Esophagus squamous epithelium (tissue), 5 donors: Measurements from ENCODE around the gene EPHA3. TPM values are rescaled to one million over a fixed set of nuclear protein-coding genes. Genes with fewer than 3 reads are reported as not detected.

ENCODE experiments used
- DNase-seq: peaks from one replicate; lab custom pipeline; 2025; lab: John Stamatoyannopoulos, UW
- H3K27ac ChIP-seq, 4 donors: fragments of 200-600 bp; sonication (generic); one replicate each; pipeline ENCODE4 v1.5.1; 2016 to 2019; ENCODE audit warnings: mild to moderate bottlenecking in 1 of 4
- H3K27me3 ChIP-seq, 4 donors: fragments of 200-600 bp; sonication (generic); 1 replicate in 3 of 4; 2 replicates in 1 of 4; pipeline versions ENCODE4 v1.5.1 to v1.6.0; 2017 to 2021; ENCODE audit warnings: antibody characterized with exemption in 1 of 4
- H3K36me3 ChIP-seq, 3 donors: fragments of 200-600 bp; sonication (generic); one replicate each; pipeline ENCODE4 v1.5.1; 2016 to 2019
- H3K4me1 ChIP-seq, 3 donors: fragments of 200-600 bp; sonication (generic); one replicate each; pipeline ENCODE4 v1.5.1; 2017 to 2019
- H3K4me3 ChIP-seq, 4 donors: fragments of 200-600 bp; sonication (generic); 1 replicate in 3 of 4; 2 replicates in 1 of 4; pipeline ENCODE4 v1.5.1; 2016 to 2019; ENCODE audit warnings: mild to moderate bottlenecking in 2 of 4, moderate library complexity in 1 of 4
- H3K9me3 ChIP-seq, 3 donors: fragments of 200-600 bp; sonication (generic); one replicate each; pipeline ENCODE4 v1.5.1; 2016 to 2019
- POLR2A ChIP-seq, 4 donors: fragments of 450-650 bp; IDR thresholded peaks; one replicate each; pipeline ENCODE4 v1.6.1; 2017; ENCODE audit warnings: antibody characterized with exemption in 4 of 4, mild to moderate bottlenecking in 4 of 4, moderate library complexity in 3 of 4
- WGBS, 2 donors: methylation state at CpG; one replicate each; pipeline ENCODE4 v1.1.5; 2018; 5-methylcytosine and 5-hydroxymethylcytosine counted together
- intact Hi-C: fragments of 100-400 bp; cut with DNase I; formaldehyde crosslinking; loops from one replicate; pipeline ENCODE4 v1.15.0; 2022
- total RNA-seq, 4 donors: library from RNA; depleted of rRNA; stranded (reverse); fragments of >200 nt; gene quantifications; one replicate each; pipeline ENCODE4 v1.1.0, GENCODE V29; 2016
- TF ChIP-seq, protein P1 (sequence below), 6 experiments: fragments of 450-650 bp in 4 of 6; fragments of 200-600 bp in 2 of 6; sonication (generic) in 2 of 6; IDR thresholded peaks; one replicate each; pipeline ENCODE4 v1.5.1; 2016 to 2019; ENCODE audit warnings: antibody characterized with exemption in 6 of 6, mild to moderate bottlenecking in 4 of 6, moderate library complexity in 4 of 6
- donor health status: DM: yes; HTN: yes; CAD: no.

Gene EPHA3
- total RNA-seq, 4 donors from 2014 or later: 0.38 to 3.6 (median 1.4) TPM

DNA sequence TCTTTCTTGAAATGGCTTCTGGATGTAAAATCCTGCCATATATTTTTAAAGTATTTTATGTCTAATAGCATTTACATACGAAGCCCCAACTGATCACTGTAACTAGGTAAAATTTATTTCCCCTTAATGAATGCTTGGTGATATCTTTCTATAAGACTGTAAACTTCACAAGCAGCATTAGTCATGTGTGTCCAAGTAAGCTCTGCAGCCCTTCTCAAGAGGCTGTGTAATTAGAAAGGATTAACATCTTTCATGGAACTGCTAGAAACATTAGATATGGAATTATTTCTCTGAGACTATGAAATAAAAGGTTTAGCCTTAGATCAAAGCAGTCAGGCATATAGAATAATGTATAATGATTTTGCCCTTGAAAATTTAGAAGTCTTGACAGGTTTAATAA, 143.3 kb downstream of the EPHA3 start:
- Histone ChIP-seq H3K36me3 (no peaks in the 10 kb centered on the region), H3K9me3 (no peaks in the 10 kb centered on the region), H3K4me1 (no peaks in the 10 kb centered on the region), H3K27ac (no peak overlapping the region), H3K4me3 (no peak overlapping the region), H3K27me3 (no peaks in the 10 kb centered on the region)
- TF ChIP-seq POLR2A (IDR thresholded peaks at IDR 0.05): no peak
- TF ChIP-seq, protein P1, sequence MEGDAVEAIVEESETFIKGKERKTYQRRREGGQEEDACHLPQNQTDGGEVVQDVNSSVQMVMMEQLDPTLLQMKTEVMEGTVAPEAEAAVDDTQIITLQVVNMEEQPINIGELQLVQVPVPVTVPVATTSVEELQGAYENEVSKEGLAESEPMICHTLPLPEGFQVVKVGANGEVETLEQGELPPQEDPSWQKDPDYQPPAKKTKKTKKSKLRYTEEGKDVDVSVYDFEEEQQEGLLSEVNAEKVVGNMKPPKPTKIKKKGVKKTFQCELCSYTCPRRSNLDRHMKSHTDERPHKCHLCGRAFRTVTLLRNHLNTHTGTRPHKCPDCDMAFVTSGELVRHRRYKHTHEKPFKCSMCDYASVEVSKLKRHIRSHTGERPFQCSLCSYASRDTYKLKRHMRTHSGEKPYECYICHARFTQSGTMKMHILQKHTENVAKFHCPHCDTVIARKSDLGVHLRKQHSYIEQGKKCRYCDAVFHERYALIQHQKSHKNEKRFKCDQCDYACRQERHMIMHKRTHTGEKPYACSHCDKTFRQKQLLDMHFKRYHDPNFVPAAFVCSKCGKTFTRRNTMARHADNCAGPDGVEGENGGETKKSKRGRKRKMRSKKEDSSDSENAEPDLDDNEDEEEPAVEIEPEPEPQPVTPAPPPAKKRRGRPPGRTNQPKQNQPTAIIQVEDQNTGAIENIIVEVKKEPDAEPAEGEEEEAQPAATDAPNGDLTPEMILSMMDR (IDR thresholded peaks at IDR 0.05): no peak
- no peak for DNase-seq
- intact Hi-C loops: no loop called here
- WGBS, 2 donors: 53 to 78% methylated on average over 1 of the region's 1 CpG

DNA sequence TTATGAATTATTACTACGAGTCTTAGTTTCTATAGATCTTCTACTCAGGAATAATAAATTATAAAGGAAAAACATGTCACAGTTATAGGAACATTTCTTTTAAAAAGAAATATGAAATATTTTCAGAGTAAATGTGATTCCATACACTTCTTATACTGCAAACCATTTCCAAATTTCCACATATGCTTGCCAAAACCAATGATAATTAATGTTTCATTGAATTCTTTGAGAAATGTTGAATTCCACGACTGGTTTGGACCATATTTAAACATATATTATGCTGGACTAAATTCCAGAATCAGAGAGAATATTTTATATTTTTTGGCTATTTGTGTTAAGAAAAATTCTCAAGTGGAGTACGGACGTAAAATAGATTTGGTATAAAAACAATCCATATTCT, 144.6 kb downstream of the EPHA3 start:
- DNase-seq: no peak
- H3K27me3 ChIP-seq: no peaks in the 10 kb centered on the region
- H3K4me1 ChIP-seq: no peaks in the 10 kb centered on the region
- WGBS, 2 donors: 79 to 82% methylated on average over 4 of the region's 4 CpGs
- H3K36me3 ChIP-seq: no peaks in the 10 kb centered on the region
- no peak overlapping the region for H3K27ac ChIP-seq
- H3K9me3 ChIP-seq: no peaks in the 10 kb centered on the region
- no peak overlapping the region for H3K4me3 ChIP-seq
- intact Hi-C loops: no loop called here
- TF ChIP-seq, protein P1 (IDR thresholded peaks at IDR 0.05): no peak
- TF ChIP-seq POLR2A (IDR thresholded peaks at IDR 0.05): no peak

DNA sequence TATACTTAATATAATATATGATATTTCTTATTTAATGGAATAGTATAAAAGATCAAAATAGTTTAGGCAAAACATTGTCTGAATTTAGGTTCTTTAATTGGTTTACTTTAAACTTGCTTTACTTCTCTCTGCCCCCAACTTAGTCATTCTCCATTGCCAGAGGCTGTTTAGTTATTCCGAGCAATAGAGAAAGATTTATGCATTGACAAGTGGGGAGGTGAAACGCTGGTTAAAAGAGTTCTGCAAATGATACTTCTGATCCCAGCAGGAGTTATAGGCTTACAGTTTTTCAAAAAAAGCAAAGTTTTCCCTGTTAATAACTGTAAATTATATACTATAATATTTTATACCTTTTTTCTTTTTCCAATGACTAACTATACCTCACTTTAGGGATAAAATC, 145.4 kb downstream of the EPHA3 start:
- WGBS, 2 donors: 22 to 46% methylated on average over 2 of the region's 2 CpGs
- Histone ChIP-seq H3K4me3 (no peak overlapping the region), H3K9me3 (no peaks in the 10 kb centered on the region), H3K27me3 (no peaks in the 10 kb centered on the region), H3K36me3 (no peaks in the 10 kb centered on the region), H3K4me1 (no peaks in the 10 kb centered on the region), H3K27ac (no peak overlapping the region)
- TF ChIP-seq, protein P1 (IDR thresholded peaks at IDR 0.05): no peak
- TF ChIP-seq POLR2A (IDR thresholded peaks at IDR 0.05): no peak
- DNase-seq: no peak
- intact Hi-C loops: no loop called here

DNA sequence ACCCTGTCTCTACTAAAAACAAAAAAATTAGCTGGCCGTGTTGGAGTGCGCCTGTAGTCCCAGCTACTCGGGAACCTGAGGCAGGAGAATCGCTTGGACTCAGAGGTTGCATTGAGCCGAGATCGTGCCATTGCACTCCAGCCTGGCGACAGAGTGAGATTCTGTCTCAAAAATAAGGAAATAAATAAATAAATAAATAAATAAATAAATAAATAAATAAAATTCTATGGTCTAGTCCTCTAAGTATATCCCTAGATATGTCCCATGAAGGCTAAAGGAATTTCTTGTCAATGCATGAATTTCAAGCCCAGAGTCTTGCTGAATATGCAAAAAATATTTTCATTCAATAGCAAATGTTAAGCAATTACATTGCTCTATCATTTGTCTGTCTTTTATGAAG, 149.0 kb downstream of the EPHA3 start:
- intact Hi-C loops: no loop called here
- no peak overlapping the region for H3K27ac ChIP-seq
- no peaks in the 10 kb centered on the region for H3K36me3 ChIP-seq
- H3K4me1 ChIP-seq: no peaks in the 10 kb centered on the region
- no peak for TF ChIP-seq POLR2A (IDR thresholded peaks at IDR 0.05)
- TF ChIP-seq, protein P1 (IDR thresholded peaks at IDR 0.05): no peak
- H3K4me3 ChIP-seq: no peak overlapping the region
- no peak for DNase-seq
- 91 to 95% methylated on average over 6 to 7 of the region's 7 CpGs for WGBS, 2 donors
- H3K27me3 ChIP-seq: no peaks in the 10 kb centered on the region
- no peaks in the 10 kb centered on the region for H3K9me3 ChIP-seq

DNA sequence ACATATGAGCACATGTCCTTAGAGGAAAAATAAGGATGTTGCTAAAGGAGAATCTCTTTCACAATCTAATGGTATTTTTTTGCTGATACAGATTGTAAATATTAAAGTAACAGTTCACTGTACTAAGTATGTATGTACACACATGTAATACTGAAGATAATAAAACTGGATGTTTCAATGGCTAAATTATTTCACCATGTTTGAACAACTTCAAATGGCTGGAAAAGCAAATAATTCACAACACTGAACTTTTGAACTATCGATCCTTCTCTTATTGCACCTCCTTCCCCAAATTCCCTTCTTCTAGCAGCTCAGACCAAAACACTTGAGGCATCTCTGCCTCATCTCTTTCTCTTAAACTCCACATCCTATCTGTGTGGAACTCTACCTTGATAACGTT, 149.5 kb downstream of the EPHA3 start:
- 79 to 82% methylated on average over 2 of the region's 2 CpGs for WGBS, 2 donors
- Histone ChIP-seq H3K9me3 (no peaks in the 10 kb centered on the region), H3K36me3 (no peaks in the 10 kb centered on the region), H3K27me3 (no peaks in the 10 kb centered on the region), H3K27ac (no peak overlapping the region), H3K4me1 (no peaks in the 10 kb centered on the region), H3K4me3 (no peak overlapping the region)
- no peak for DNase-seq
- intact Hi-C loops: no loop called here
- TF ChIP-seq, protein P1 (IDR thresholded peaks at IDR 0.05): no peak
- TF ChIP-seq POLR2A (IDR thresholded peaks at IDR 0.05): no peak
